GM18861 (cell line): ENCODE measurements around the gene ERMP1.

Source experiments
- ATAC-seq: cut with Tn5 transposase; IDR thresholded peaks from one replicate; pipeline ENCODE4 v1.9.1; 2021; ENCODE audit not compliant: unreplicated experiment

Gene ERMP1

GRCh38 chr9:5853617-5854016 lies 20.7 kb upstream of the ERMP1 start:
- ATAC-seq: no peak

GRCh38 chr9:5852987-5853386 lies 20.1 kb upstream of the ERMP1 start:
- ATAC-seq: no peak

- peak; percentile 87 for ATAC-seq
Observed at GRCh38 chr9:5851445-5851844, 18.5 kb upstream of the ERMP1 start.

- no peak for ATAC-seq
Observed at GRCh38 chr9:5850724-5851122, 17.8 kb upstream of the ERMP1 start.

- ATAC-seq: no peak
Observed at GRCh38 chr9:5848372-5848882, 15.5 kb upstream of the ERMP1 start.

GRCh38 chr9:5846501-5846921 lies 13.6 kb upstream of the ERMP1 start:
- ATAC-seq: no peak

- no peak for ATAC-seq
Observed at GRCh38 chr9:5846096-5846495, 13.2 kb upstream of the ERMP1 start.

GRCh38 chr9:5845157-5845531 lies 12.2 kb upstream of the ERMP1 start:
- no peak for ATAC-seq

- no peak for ATAC-seq
Observed at GRCh38 chr9:5843794-5844471, 11.0 kb upstream of the ERMP1 start.

- no peak for ATAC-seq
Observed at GRCh38 chr9:5842929-5843793, 10.2 kb upstream of the ERMP1 start.

- no peak for ATAC-seq
Observed at GRCh38 chr9:5841771-5842573, 9.1 kb upstream of the ERMP1 start.

- ATAC-seq: no peak
Observed at GRCh38 chr9:5840788-5841187, 7.9 kb upstream of the ERMP1 start.

- ATAC-seq: no peak
Observed at GRCh38 chr9:5839572-5839902, 6.6 kb upstream of the ERMP1 start.

GRCh38 chr9:5838884-5839571 lies 6.1 kb upstream of the ERMP1 start:
- ATAC-seq: no peak

GRCh38 chr9:5835808-5836207 lies 2.9 kb upstream of the ERMP1 start:
- ATAC-seq: no peak

GRCh38 chr9:5834214-5834613 lies 1.3 kb upstream of the ERMP1 start:
- ATAC-seq: no peak

GRCh38 chr9:5832071-5832537 lies 813 bp downstream of the ERMP1 start:
- peak; percentile 14 for ATAC-seq

GRCh38 chr9:5825895-5826622 lies 6.9 kb downstream of the ERMP1 start:
- no peak for ATAC-seq

GRCh38 chr9:5825223-5825622 lies 7.7 kb downstream of the ERMP1 start:
- no peak for ATAC-seq

- no peak for ATAC-seq
Observed at GRCh38 chr9:5820425-5820824, 12.5 kb downstream of the ERMP1 start.
